Measurements from ENCODE around the gene FRMD1.

Gene FRMD1

DNA sequence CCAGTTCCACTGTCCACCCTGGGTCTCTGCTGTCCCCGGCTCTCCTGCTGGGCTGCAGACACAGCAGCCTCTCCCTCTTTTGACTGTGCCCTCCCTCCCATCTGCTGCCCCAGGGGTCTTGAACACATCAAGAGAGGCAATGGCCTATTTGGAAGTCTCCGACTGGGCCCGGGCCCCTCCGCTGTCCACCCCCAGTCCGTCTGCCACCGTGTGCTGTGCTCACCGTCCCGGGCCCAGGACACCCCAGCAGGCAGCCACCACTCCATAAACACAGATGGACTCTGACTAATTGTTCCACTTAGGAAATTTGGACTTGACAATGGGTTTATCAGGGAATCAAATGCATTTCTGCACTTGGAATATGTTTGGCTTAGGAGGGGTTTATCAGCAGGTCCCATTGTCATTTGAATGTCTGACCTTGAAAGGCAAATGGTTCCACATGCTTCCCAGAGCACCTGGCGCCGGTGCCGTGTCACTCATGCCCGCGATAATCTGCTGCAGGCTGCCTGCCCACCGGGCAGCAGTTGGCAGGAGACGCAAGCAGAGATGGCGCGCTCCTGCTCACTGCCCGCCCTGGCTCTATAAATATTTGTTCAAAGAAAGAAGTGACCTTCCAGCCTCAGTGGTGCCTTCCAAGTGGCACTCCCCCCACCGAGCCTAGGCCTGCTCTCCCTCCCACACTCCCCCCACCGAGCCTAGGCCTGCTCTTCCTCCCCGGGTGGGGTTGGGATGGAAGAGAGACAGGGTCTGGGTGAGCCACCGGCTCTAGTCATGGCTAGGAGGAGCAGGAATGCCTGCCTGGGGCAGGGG, 18.8 kb upstream of the FRMD1 start (continued):
- TF ChIP-seq, protein P1, sequence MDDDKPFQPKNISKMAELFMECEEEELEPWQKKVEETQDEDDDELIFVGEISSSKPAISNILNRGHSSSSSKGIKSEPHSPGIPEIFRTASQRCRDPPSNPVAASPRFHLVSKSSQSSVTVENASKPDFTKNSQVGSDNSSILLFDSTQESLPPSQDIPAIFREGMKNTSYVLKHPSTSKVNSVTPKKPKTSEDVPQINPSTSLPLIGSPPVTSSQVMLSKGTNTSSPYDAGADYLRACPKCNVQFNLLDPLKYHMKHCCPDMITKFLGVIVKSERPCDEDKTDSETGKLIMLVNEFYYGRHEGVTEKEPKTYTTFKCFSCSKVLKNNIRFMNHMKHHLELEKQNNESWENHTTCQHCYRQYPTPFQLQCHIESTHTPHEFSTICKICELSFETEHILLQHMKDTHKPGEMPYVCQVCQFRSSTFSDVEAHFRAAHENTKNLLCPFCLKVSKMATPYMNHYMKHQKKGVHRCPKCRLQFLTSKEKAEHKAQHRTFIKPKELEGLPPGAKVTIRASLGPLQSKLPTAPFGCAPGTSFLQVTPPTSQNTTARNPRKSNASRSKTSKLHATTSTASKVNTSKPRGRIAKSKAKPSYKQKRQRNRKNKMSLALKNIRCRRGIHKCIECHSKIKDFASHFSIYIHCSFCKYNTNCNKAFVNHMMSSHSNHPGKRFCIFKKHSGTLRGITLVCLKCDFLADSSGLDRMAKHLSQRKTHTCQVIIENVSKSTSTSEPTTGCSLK (tag by site-specific recombination; IDR thresholded peaks at IDR 0.05), result no peak

DNA sequence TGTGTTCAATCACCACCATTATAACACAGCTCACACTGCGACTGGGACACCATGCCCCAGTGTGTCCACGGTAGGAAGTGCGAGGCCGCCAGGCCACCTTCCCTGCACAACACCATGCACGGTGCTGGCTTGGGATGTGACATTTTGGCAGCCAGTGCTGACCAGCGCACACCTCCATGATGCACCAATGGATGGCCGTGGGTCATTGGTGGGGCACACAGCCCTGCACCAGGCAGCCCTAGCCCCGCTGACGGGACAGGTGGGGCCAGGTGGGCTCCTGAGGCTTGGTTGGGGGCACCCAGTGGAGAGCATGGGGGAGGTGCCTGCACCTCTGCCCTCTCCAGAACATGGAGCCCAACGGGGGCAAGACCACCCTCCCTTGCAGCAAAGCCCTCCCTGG, 18.2 kb upstream of the FRMD1 start:
- TF ChIP-seq, protein P2, sequence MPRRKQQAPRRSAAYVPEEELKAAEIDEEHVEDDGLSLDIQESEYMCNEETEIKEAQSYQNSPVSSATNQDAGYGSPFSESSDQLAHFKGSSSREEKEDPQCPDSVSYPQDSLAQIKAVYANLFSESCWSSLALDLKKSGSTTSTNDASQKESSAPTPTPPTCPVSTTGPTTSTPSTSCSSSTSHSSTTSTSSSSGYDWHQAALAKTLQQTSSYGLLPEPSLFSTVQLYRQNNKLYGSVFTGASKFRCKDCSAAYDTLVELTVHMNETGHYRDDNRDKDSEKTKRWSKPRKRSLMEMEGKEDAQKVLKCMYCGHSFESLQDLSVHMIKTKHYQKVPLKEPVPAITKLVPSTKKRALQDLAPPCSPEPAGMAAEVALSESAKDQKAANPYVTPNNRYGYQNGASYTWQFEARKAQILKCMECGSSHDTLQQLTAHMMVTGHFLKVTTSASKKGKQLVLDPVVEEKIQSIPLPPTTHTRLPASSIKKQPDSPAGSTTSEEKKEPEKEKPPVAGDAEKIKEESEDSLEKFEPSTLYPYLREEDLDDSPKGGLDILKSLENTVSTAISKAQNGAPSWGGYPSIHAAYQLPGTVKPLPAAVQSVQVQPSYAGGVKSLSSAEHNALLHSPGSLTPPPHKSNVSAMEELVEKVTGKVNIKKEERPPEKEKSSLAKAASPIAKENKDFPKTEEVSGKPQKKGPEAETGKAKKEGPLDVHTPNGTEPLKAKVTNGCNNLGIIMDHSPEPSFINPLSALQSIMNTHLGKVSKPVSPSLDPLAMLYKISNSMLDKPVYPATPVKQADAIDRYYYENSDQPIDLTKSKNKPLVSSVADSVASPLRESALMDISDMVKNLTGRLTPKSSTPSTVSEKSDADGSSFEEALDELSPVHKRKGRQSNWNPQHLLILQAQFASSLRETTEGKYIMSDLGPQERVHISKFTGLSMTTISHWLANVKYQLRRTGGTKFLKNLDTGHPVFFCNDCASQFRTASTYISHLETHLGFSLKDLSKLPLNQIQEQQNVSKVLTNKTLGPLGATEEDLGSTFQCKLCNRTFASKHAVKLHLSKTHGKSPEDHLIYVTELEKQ (tag by site-specific recombination; IDR thresholded peaks at IDR 0.05; ENCODE audit: borderline replicate concordance), result no peak
- TF ChIP-seq KLF7 (tag by site-specific recombination; IDR thresholded peaks at IDR 0.05; ENCODE audit: borderline replicate concordance), result no peak
- no peak for TF ChIP-seq SP2 (tag by site-specific recombination; IDR thresholded peaks at IDR 0.05)
- no peak overlapping the region for H3K4me3 ChIP-seq (ENCODE audit: low read depth, low read length)
- ChIA-PET POLR2A (no interaction called here), CTCF (no interaction called here)
- H3K36me3 ChIP-seq (ENCODE audit: control insufficient read depth in 2 of 2, insufficient read depth in 1 of 2, low read length in 2 of 2), result no peaks in the 10 kb centered on the region
- no peaks in the 10 kb centered on the region for H3K9me3 ChIP-seq (ENCODE audit: control insufficient read depth, insufficient read depth, low read depth, low read length)
- no peaks in the 10 kb centered on the region for H3K4me1 ChIP-seq (ENCODE audit: control insufficient read depth, insufficient read depth, low read length)
- no peak overlapping the region for H3K27ac ChIP-seq (ENCODE audit: extremely low read depth, low read depth, low read length)

DNA sequence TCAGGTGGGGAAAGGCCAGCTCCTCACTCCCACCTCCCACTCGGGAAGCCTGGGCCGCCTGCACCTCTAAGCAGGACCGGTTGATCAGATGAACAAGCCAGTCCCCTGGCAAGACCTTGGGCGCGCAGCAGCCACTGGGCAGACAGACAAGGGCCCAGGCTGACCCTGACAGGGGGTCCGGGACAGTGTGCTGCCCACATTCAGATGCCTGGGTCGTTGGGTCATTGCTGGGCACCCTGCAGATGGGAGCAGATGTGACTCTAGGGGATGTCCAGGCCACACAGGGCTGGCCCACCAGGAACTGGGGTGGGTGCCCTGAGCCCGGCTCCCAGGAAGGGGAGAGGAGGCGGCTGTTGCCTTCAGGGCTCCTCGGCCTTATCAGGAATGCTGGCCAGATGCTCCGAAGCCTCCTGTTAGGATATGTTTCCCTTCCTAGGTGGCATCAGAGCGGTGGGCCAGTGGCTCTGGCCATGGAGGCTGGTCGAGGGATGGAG, 17.3 kb upstream of the FRMD1 start:
- Histone ChIP-seq H3K9me3 (ENCODE audit: control insufficient read depth, insufficient read depth, low read depth, low read length) (no peaks in the 10 kb centered on the region), H3K4me1 (ENCODE audit: control insufficient read depth, insufficient read depth, low read length) (no peaks in the 10 kb centered on the region), H3K4me3 (ENCODE audit: low read depth, low read length) (no peak overlapping the region), H3K36me3 (ENCODE audit: control insufficient read depth in 2 of 2, insufficient read depth in 1 of 2, low read length in 2 of 2) (no peaks in the 10 kb centered on the region), H3K27ac (ENCODE audit: extremely low read depth, low read depth, low read length) (no peak overlapping the region)
- TF ChIP-seq SCRT2 (tag by site-specific recombination; IDR thresholded peaks at IDR 0.05), result no peak
- TF ChIP-seq ZIC2 (tag by site-specific recombination; IDR thresholded peaks at IDR 0.05), result peak; percentile 14; the same call in 1 of the 2 replicates
- no peak for TF ChIP-seq MZF1 (tag by site-specific recombination; IDR thresholded peaks at IDR 0.05; ENCODE audit: borderline replicate concordance)
- CTCF ChIA-PET, result no interaction called here
- POLR2A ChIA-PET, result no interaction called here

DNA sequence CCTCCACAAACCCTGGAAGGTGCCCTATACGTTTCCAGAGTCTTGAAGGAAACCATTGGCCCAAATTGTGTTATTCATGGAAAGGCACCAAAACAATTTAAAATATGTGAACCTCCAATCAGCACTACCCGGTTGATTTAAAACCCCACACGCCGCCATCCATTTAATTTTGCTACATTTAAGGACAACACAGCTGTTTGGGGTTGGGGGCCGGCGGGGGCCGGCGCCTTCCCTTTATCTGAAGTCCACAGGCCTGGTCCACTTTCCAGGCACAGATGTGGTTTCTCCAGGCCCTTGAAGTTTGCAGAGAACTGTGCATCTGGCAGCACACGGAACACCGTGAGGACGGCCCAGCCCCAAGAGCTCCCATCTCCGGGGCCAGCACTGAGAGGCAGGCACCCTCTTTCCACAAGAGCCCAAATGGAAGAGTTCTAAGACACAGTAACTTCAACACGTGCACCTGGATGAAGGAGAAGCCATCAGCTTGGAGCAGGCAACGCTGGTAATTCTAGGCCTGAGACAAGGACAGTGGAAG, 16.8 kb upstream of the FRMD1 start:
- ChIA-PET POLR2A (no interaction called here), CTCF (no interaction called here)
- Histone ChIP-seq H3K4me1 (ENCODE audit: control insufficient read depth, insufficient read depth, low read length) (no peaks in the 10 kb centered on the region), H3K9me3 (ENCODE audit: control insufficient read depth, insufficient read depth, low read depth, low read length) (no peaks in the 10 kb centered on the region), H3K4me3 (ENCODE audit: low read depth, low read length) (no peak overlapping the region), H3K36me3 (ENCODE audit: control insufficient read depth in 2 of 2, insufficient read depth in 1 of 2, low read length in 2 of 2) (no peaks in the 10 kb centered on the region), H3K27ac (ENCODE audit: extremely low read depth, low read depth, low read length) (no peak overlapping the region)
- no peak for TF ChIP-seq ZNF677 (tag by site-specific recombination; IDR thresholded peaks at IDR 0.05)
- TF ChIP-seq ZNF514 (tag by site-specific recombination; IDR thresholded peaks at IDR 0.05), result no peak
- no peak for TF ChIP-seq ZBTB7A (tag by site-specific recombination; IDR thresholded peaks at IDR 0.05; ENCODE audit: low read depth)
- TF ChIP-seq ZNF366 (tag by site-specific recombination; conservative IDR thresholded peaks at IDR 0.05), result no peak
- TF ChIP-seq, protein P3, sequence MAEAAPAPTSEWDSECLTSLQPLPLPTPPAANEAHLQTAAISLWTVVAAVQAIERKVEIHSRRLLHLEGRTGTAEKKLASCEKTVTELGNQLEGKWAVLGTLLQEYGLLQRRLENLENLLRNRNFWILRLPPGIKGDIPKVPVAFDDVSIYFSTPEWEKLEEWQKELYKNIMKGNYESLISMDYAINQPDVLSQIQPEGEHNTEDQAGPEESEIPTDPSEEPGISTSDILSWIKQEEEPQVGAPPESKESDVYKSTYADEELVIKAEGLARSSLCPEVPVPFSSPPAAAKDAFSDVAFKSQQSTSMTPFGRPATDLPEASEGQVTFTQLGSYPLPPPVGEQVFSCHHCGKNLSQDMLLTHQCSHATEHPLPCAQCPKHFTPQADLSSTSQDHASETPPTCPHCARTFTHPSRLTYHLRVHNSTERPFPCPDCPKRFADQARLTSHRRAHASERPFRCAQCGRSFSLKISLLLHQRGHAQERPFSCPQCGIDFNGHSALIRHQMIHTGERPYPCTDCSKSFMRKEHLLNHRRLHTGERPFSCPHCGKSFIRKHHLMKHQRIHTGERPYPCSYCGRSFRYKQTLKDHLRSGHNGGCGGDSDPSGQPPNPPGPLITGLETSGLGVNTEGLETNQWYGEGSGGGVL (tag by site-specific recombination; IDR thresholded peaks at IDR 0.05), result no peak
- TF ChIP-seq, protein P4, sequence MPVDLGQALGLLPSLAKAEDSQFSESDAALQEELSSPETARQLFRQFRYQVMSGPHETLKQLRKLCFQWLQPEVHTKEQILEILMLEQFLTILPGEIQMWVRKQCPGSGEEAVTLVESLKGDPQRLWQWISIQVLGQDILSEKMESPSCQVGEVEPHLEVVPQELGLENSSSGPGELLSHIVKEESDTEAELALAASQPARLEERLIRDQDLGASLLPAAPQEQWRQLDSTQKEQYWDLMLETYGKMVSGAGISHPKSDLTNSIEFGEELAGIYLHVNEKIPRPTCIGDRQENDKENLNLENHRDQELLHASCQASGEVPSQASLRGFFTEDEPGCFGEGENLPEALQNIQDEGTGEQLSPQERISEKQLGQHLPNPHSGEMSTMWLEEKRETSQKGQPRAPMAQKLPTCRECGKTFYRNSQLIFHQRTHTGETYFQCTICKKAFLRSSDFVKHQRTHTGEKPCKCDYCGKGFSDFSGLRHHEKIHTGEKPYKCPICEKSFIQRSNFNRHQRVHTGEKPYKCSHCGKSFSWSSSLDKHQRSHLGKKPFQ (tag by site-specific recombination; IDR thresholded peaks at IDR 0.05), result no peak
- no peak for TF ChIP-seq TCF7L2 (IDR thresholded peaks at IDR 0.05; ENCODE audit: borderline replicate concordance, low read depth, low read length)
